Neural progenitor cell (in vitro differentiated cells): Measurements from ENCODE around the gene RALB. TPM values are rescaled to one million over a fixed set of nuclear protein-coding genes. Genes with fewer than 3 reads are reported as not detected.

Experiments
- DNase-seq: peaks from one replicate; pipeline ENCODE4 v3.0.0-alpha.2; 2016; ENCODE audit warnings: low spot score
- H2AFZ ChIP-seq: fragments of 200-600 bp; sonication (generic); replicated peaks from 2 replicates; pipeline ENCODE4 v1.6.1; 2016; ENCODE audit warnings: antibody characterized with exemption
- H3F3A ChIP-seq: fragments of 200-600 bp; sonication (generic); 2 replicates; pipeline ENCODE4 v1.6.1; 2016; ENCODE audit warnings: antibody characterized with exemption, low read depth
- H3K27ac ChIP-seq: fragments of 200-600 bp; sonication (generic); 2 replicates; pipeline ENCODE4 v1.5.1; 2016; ENCODE audit warnings: mild to moderate bottlenecking
- H3K27me3 ChIP-seq: fragments of 200-600 bp; sonication (generic); 2 replicates; pipeline ENCODE4 v1.6.1; 2016; ENCODE audit warnings: mild to moderate bottlenecking, moderate library complexity
- H3K36me3 ChIP-seq: fragments of 200-600 bp; sonication (generic); 2 replicates; pipeline ENCODE4 v1.5.1; 2016
- H3K4me1 ChIP-seq: fragments of 200-600 bp; sonication (generic); 2 replicates; pipeline ENCODE4 v1.6.1; 2016; ENCODE audit warnings: mixed run types
- H3K4me2 ChIP-seq: fragments of 200-600 bp; sonication (generic); 2 replicates; pipeline ENCODE4 v1.6.1; 2016
- H3K4me3 ChIP-seq: fragments of 200-600 bp; sonication (generic); 2 replicates; pipeline ENCODE4 v1.5.1; 2016
- H3K79me2 ChIP-seq: fragments of 200-600 bp; sonication (generic); 2 replicates; pipeline ENCODE4 v1.6.1; 2016; ENCODE audit warnings: low read depth
- H3K9ac ChIP-seq: fragments of 200-600 bp; sonication (generic); 2 replicates; pipeline ENCODE4 v1.6.1; 2016
- H3K9me3 ChIP-seq: fragments of 200-600 bp; sonication (generic); 2 replicates; pipeline ENCODE4 v1.5.1; 2016; ENCODE audit warnings: low read depth
- H4K20me1 ChIP-seq: fragments of 200-600 bp; sonication (generic); 2 replicates; pipeline ENCODE4 v1.6.1; 2016; ENCODE audit warnings: low read depth
- H3K27ac Mint-ChIP-seq: 3 replicates; pipeline ENCODE4 v1.8.0; 2021; ENCODE audit warnings: mixed read lengths
- H3K27me3 Mint-ChIP-seq: 2 replicates; pipeline ENCODE4 v1.8.0; 2022; ENCODE audit warnings: low read depth, mild to moderate bottlenecking, inconsistent platforms, moderate library complexity, mixed read lengths; ENCODE audit not compliant: insufficient read depth
- H3K36me3 Mint-ChIP-seq: 3 replicates; pipeline ENCODE4 v1.8.0; 2021; ENCODE audit warnings: mixed read lengths
- H3K4me1 Mint-ChIP-seq: 3 replicates; pipeline ENCODE4 v1.8.0; 2021; ENCODE audit warnings: mixed read lengths
- H3K4me3 Mint-ChIP-seq: 3 replicates; pipeline ENCODE4 v1.8.0; 2021; ENCODE audit warnings: mild to moderate bottlenecking, moderate library complexity, mixed read lengths
- H3K9me3 Mint-ChIP-seq: 3 replicates; pipeline ENCODE4 v1.8.0; 2020; ENCODE audit warnings: mixed read lengths
- CTCF ChIP-seq: fragments of 200-600 bp; sonication (generic); IDR thresholded peaks from 2 replicates; pipeline ENCODE4 v1.5.1; 2017; ENCODE audit warnings: antibody characterized with exemption, mild to moderate bottlenecking
- EZH2 ChIP-seq: fragments of 200-600 bp; sonication (generic); IDR thresholded peaks from 2 replicates; pipeline ENCODE4 v1.6.1; 2017; ENCODE audit warnings: antibody characterized with exemption, mild to moderate bottlenecking, moderate library complexity
- EZH2phosphoT487 ChIP-seq: fragments of 200-600 bp; sonication (generic); IDR thresholded peaks from 2 replicates; pipeline ENCODE4 v1.6.1; 2017; ENCODE audit warnings: antibody characterized with exemption
- total RNA-seq: library from RNA; depleted of rRNA; stranded (reverse); fragments of >200 nt; gene quantifications from 2 replicates; pipeline ENCODE4 v1.2.3, GENCODE V29; 2015; ENCODE audit warnings: low replicate concordance

The RALB gene
- total RNA-seq, 1 donor from 2014 or later = 79.8 TPM

DNA sequence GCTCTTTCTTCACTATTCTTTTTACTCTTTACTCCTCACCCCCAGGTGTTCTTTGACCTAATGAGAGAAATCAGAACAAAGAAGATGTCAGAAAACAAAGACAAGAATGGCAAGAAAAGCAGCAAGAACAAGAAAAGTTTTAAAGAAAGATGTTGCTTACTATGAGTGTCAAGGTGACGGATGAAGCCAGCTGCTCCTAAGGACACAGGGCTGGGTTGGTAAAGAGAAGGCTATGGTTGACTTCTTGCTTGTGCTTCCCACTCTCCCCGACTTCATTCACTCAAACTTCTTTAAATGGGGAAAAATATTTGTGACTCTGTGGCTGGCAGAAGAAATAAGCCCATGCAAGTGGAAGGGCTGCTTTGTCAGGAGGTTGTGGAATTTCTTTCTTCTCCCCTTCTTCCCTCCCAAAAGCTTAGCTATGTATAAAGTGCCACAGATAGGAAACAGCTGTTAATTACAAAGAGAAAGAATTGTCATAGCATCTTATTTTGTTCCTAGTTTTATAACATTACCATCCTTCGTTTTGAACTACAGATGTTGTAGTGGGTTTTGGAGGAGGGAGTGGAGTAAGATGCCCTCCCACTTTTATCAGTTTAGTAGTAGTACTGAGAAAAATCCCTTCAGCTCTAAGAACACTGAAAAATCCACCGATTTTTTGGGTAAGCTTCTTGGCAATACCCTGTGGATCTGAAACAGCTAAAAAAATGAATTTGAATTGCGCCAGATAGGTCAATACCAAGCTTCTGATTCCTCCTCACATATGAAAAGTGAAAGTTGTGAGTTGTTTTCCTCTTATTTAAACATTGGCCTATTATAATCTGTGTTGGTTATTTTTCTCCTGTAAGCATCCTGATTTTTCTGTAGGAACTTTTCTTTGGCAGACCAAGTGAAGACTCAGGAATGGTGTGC lies 40.7 kb downstream of the RALB start:
- H4K20me1 ChIP-seq = peaks cover 9% of the 10 kb centered on the region
- H3K9me3 ChIP-seq = no peaks in the 10 kb centered on the region
- peaks cover 2% of the 10 kb centered on the region for H3K27me3 Mint-ChIP-seq
- no peak for TF ChIP-seq EZH2phosphoT487
- TF ChIP-seq CTCF = no peak
- TF ChIP-seq EZH2 = no peak
- no peaks in the 10 kb centered on the region for H3K79me2 ChIP-seq
- no peak overlapping the region for H2AFZ ChIP-seq
- H3K27ac Mint-ChIP-seq = no peak overlapping the region
- H3K9ac ChIP-seq = no peak overlapping the region
- no peak for DNase-seq
- H3K4me2 ChIP-seq = peak overlapping the region; percentile 19
- no peak overlapping the region for H3K4me3 Mint-ChIP-seq
- H3K4me3 ChIP-seq = no peak overlapping the region
- H3K27me3 ChIP-seq = no peaks in the 10 kb centered on the region
- H3K36me3 ChIP-seq = no peaks in the 10 kb centered on the region
- H3K27ac ChIP-seq = no peak overlapping the region
- peaks cover 19% of the 10 kb centered on the region for H3K4me1 ChIP-seq
- peaks cover 28% of the 10 kb centered on the region for H3K4me1 Mint-ChIP-seq
- H3K9me3 Mint-ChIP-seq = no peaks in the 10 kb centered on the region
- peaks cover 14% of the 10 kb centered on the region for H3K36me3 Mint-ChIP-seq
- peaks cover 8% of the 10 kb centered on the region for H3F3A ChIP-seq

GRCh38 chr2:120294008-120294340 lies 41.3 kb downstream of the RALB start:
- peaks cover 16% of the 10 kb centered on the region for H3K36me3 Mint-ChIP-seq
- H3K4me2 ChIP-seq = no peak overlapping the region
- H3K9me3 ChIP-seq = no peaks in the 10 kb centered on the region
- peaks cover 9% of the 10 kb centered on the region for H4K20me1 ChIP-seq
- peaks cover 19% of the 10 kb centered on the region for H3K4me1 ChIP-seq
- peaks cover 28% of the 10 kb centered on the region for H3K4me1 Mint-ChIP-seq
- no peaks in the 10 kb centered on the region for H3K36me3 ChIP-seq
- no peak overlapping the region for H3K27ac Mint-ChIP-seq
- no peak overlapping the region for H3K4me3 Mint-ChIP-seq
- peaks cover 2% of the 10 kb centered on the region for H3K27me3 Mint-ChIP-seq
- peaks cover 8% of the 10 kb centered on the region for H3F3A ChIP-seq
- no peak for DNase-seq
- H3K9ac ChIP-seq = no peak overlapping the region
- no peaks in the 10 kb centered on the region for H3K79me2 ChIP-seq
- no peaks in the 10 kb centered on the region for H3K27me3 ChIP-seq
- no peaks in the 10 kb centered on the region for H3K9me3 Mint-ChIP-seq
- H3K27ac ChIP-seq = no peak overlapping the region
- H3K4me3 ChIP-seq = no peak overlapping the region
- TF ChIP-seq CTCF (no peak), EZH2 (no peak), EZH2phosphoT487 (no peak)
- H2AFZ ChIP-seq = no peak overlapping the region

GRCh38 chr2:120298173-120298835 lies 45.7 kb downstream of the RALB start:
- H4K20me1 ChIP-seq = no peaks in the 10 kb centered on the region
- no peak overlapping the region for H3K9ac ChIP-seq
- H3K4me2 ChIP-seq = no peak overlapping the region
- H3F3A ChIP-seq = peaks cover under 1% of the 10 kb centered on the region
- TF ChIP-seq EZH2phosphoT487 (no peak), CTCF (no peak), EZH2 (no peak)
- peaks cover 3% of the 10 kb centered on the region for H3K4me1 ChIP-seq
- H3K27ac ChIP-seq = no peak overlapping the region
- H3K79me2 ChIP-seq = no peaks in the 10 kb centered on the region
- no peaks in the 10 kb centered on the region for H3K36me3 ChIP-seq
- H3K4me3 Mint-ChIP-seq = no peak overlapping the region
- H3K27ac Mint-ChIP-seq = no peak overlapping the region
- H3K9me3 Mint-ChIP-seq = no peaks in the 10 kb centered on the region
- no peak overlapping the region for H3K4me3 ChIP-seq
- peaks cover 10% of the 10 kb centered on the region for H3K36me3 Mint-ChIP-seq
- H3K9me3 ChIP-seq = no peaks in the 10 kb centered on the region
- H3K27me3 ChIP-seq = no peaks in the 10 kb centered on the region
- DNase-seq = no peak
- peaks cover 2% of the 10 kb centered on the region for H3K27me3 Mint-ChIP-seq
- H2AFZ ChIP-seq = no peak overlapping the region
- H3K4me1 Mint-ChIP-seq = peaks cover 10% of the 10 kb centered on the region
